NCI-H460 (cell line): ENCODE data around the gene ZDHHC8. TPM values are rescaled to one million over a fixed set of nuclear protein-coding genes. Genes with fewer than 3 reads are reported as not detected.

Experiments used
- DNase-seq: peaks from one replicate; pipeline ENCODE4 v3.0.0-alpha.2; 2016; ENCODE audit warnings: low read depth; ENCODE audit errors: extremely low read depth
- small RNA-seq, 2 experiments: library from RNA; depleted of rRNA; stranded (forward); fragments of <200 nt; gene quantifications; one replicate each; pipeline ENCODE3, GENCODE V24; 2014
- total RNA-seq: library from RNA; depleted of rRNA; stranded (reverse); fragments of >200 nt; shearing (Covaris generic); gene quantifications from 2 replicates; pipeline ENCODE4 v1.2.3, GENCODE V29; 2014; rRNA removed

Gene ZDHHC8
- total RNA-seq, 1 experiment from 2014 or later: 8.1 TPM

GRCh38 chr22:20191000-20191515, 59.5 kb downstream of the ZDHHC8 start:
- no peak for DNase-seq

GRCh38 chr22:20191803-20192202, 60.2 kb downstream of the ZDHHC8 start:
- no peak for DNase-seq

- DNase-seq: no peak
Measured at GRCh38 chr22:20192293-20192971, 60.8 kb downstream of the ZDHHC8 start.

- no peak for DNase-seq
Measured at GRCh38 chr22:20192972-20193760, 61.6 kb downstream of the ZDHHC8 start.

GRCh38 chr22:20193761-20194494, 62.3 kb downstream of the ZDHHC8 start:
- no peak for DNase-seq

- no peak for DNase-seq
Measured at GRCh38 chr22:20194681-20195593, 63.3 kb downstream of the ZDHHC8 start.

- DNase-seq: no peak
Measured at GRCh38 chr22:20196094-20196842, 64.7 kb downstream of the ZDHHC8 start.

Small RNA genes within 50 kb of the gene (small RNA-seq; reads per million reads assigned to genes)
- gene MIR6816 (0 to 0.04 reads per million in 2 experiments), gene RF00599 (0 reads per million in 2 experiments)

Other genes starting within 250 kb of the ZDHHC8 start
- 90.3 and 100 TPM in 2 replicates for gene COMT, start 190.0 kb upstream of the ZDHHC8 start, total RNA-seq
- gene TXNRD2, start 190.0 kb upstream of the ZDHHC8 start, total RNA-seq: 36.4 and 38.2 TPM in 2 replicates
- gene ARVCF, start 115.0 kb upstream of the ZDHHC8 start, total RNA-seq: 0.84 and 1.4 TPM in 2 replicates
- gene TANGO2, start 110.7 kb upstream of the ZDHHC8 start, total RNA-seq: 13.0 and 15.2 TPM in 2 replicates
- 12.7 and 15.2 TPM in 2 replicates for gene DGCR8, start 51.6 kb upstream of the ZDHHC8 start, total RNA-seq
- gene RANBP1, start 15.7 kb upstream of the ZDHHC8 start, total RNA-seq: 186 and 247 TPM in 2 replicates
- gene TRMT2A, start 14.6 kb upstream of the ZDHHC8 start, total RNA-seq: 23.8 and 29.1 TPM in 2 replicates
- gene CCDC188, start 19.3 kb downstream of the ZDHHC8 start, total RNA-seq: not detected in 2 replicates
- 1.6 and 1.9 TPM in 2 replicates for gene RTN4R, start 136.5 kb downstream of the ZDHHC8 start, total RNA-seq
- 17.3 TPM in 2 replicates for gene DGCR6L, start 188.3 kb downstream of the ZDHHC8 start, total RNA-seq